Endodermal cell (in vitro differentiated cells): ENCODE measurements around the gene ESYT3. TPM values are rescaled to one million over a fixed set of nuclear protein-coding genes. Genes with fewer than 3 reads are reported as not detected.

Experiments
- DNase-seq: peaks from one replicate; pipeline ENCODE4 v3.0.0-alpha.2; 2017
- H3K27ac ChIP-seq: 2 replicates; pipeline ENCODE4 v1.5.1; 2013; ENCODE audit warnings: mild to moderate bottlenecking, low read depth, low read length, moderate library complexity
- H3K27me3 ChIP-seq: 2 replicates; pipeline ENCODE4 v1.6.1; 2013; ENCODE audit warnings: mild to moderate bottlenecking, low read length, moderate library complexity; ENCODE audit not compliant: insufficient read depth, control insufficient read depth, poor library complexity, severe bottlenecking
- H3K36me3 ChIP-seq: 2 replicates; pipeline ENCODE4 v1.7.0; 2013; ENCODE audit warnings: mild to moderate bottlenecking, low read length, moderate library complexity; ENCODE audit not compliant: control insufficient read depth, insufficient read depth
- H3K4me1 ChIP-seq: one replicate; pipeline ENCODE4 v1.7.0; 2013; ENCODE audit warnings: low read length; ENCODE audit not compliant: control insufficient read depth, insufficient read depth
- H3K4me3 ChIP-seq: 2 replicates; pipeline ENCODE4 v1.5.1; 2013; ENCODE audit warnings: mild to moderate bottlenecking, low read length, moderate library complexity
- H3K9ac ChIP-seq: 2 replicates; pipeline ENCODE4 v1.6.1; 2013; ENCODE audit warnings: mild to moderate bottlenecking, low read length, moderate library complexity; ENCODE audit not compliant: poor library complexity, severe bottlenecking; ENCODE audit errors: extremely low read depth
- H3K9me3 ChIP-seq: 2 replicates; pipeline ENCODE4 v1.6.1; 2013; ENCODE audit warnings: mild to moderate bottlenecking, low read length, moderate library complexity; ENCODE audit not compliant: control insufficient read depth
- H3K27ac Mint-ChIP-seq: 2 replicates; pipeline ENCODE4 v1.8.0; 2020; ENCODE audit warnings: mixed read lengths
- H3K27me3 Mint-ChIP-seq: 2 replicates; pipeline ENCODE4 v1.8.0; 2021; ENCODE audit warnings: mild to moderate bottlenecking, mixed read lengths; ENCODE audit not compliant: insufficient read depth
- H3K36me3 Mint-ChIP-seq: 2 replicates; pipeline ENCODE4 v1.8.0; 2020; ENCODE audit warnings: low read depth, mixed read lengths
- H3K4me1 Mint-ChIP-seq: 2 replicates; pipeline ENCODE4 v1.8.0; 2020; ENCODE audit warnings: mixed read lengths
- H3K4me3 Mint-ChIP-seq: 2 replicates; pipeline ENCODE4 v1.8.0; 2020; ENCODE audit warnings: mild to moderate bottlenecking, moderate library complexity, mixed read lengths
- H3K9me3 Mint-ChIP-seq: 2 replicates; pipeline ENCODE4 v1.8.0; 2020; ENCODE audit warnings: mild to moderate bottlenecking, mixed read lengths
- CTCF ChIP-seq: fragments of 200-600 bp; sonication (generic); conservative IDR thresholded peaks from 2 replicates; pipeline ENCODE4 v1.5.0; 2021; ENCODE audit warnings: antibody characterized with exemption, mild to moderate bottlenecking
- WGBS, 2 experiments: methylation state at CpG; one replicate each; pipeline versions ENCODE4 v1.1.5 to v1.1.7; 2013; ENCODE audit warnings: missing lambda C conversion rate in 2 of 2, mixed read lengths in 1 of 2; ENCODE audit not compliant: insufficient coverage in 1 of 2, insufficient read length in 1 of 2; 5-methylcytosine and 5-hydroxymethylcytosine counted together
- total RNA-seq, 2 donors: library from RNA; stranded (reverse); fragmentation: NEBNext Ultra II Directional in 1 of 2; extraction: Animal tissue kit (Norgen Biotek cat#: 25700) in 1 of 2; gene quantifications; 2 replicates in 1 of 2; 3 replicates in 1 of 2; pipeline ENCODE4 v1.2.1, GENCODE V29; 2021

ESYT3 gene
- total RNA-seq, 2 donors from 2014 or later: 7.7 to 10.2 TPM

DNA sequence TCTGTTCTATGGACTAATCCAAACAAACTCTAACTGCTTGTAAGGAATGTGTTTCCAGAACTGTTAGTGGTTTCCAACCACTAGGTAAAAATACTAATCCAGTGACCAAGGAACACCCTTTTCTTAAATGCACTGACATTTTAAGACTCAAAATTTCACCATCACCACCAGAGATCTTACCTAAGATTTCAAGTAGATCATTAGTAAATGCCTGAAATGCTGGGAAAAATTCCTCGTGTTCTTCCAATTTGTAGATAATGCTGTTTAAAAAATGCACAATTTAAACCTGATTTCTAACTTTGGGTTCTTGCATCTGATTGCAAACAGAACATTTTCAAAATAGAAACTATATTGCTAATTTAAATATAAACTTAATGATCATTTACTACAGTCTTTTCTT lies 63.4 kb downstream of the ESYT3 start:
- Histone ChIP-seq H3K27ac (no peak overlapping the region), H3K4me1 (no peaks in the 10 kb centered on the region), H3K36me3 (peaks cover 77% of the 10 kb centered on the region), H3K9me3 (no peaks in the 10 kb centered on the region), H3K4me3 (no peak overlapping the region), H3K27me3 (no peaks in the 10 kb centered on the region), H3K9ac (no peak overlapping the region)
- TF ChIP-seq CTCF: no peak
- Mint-ChIP-seq H3K4me1 (no peaks in the 10 kb centered on the region), H3K27me3 (no peaks in the 10 kb centered on the region), H3K4me3 (no peak overlapping the region), H3K27ac (no peak overlapping the region), H3K36me3 (peaks cover 64% of the 10 kb centered on the region), H3K9me3 (no peaks in the 10 kb centered on the region)
- DNase-seq: no peak
- 77 to 80% methylated on average over 1 of the region's 1 CpG for WGBS, 2 experiments

DNA sequence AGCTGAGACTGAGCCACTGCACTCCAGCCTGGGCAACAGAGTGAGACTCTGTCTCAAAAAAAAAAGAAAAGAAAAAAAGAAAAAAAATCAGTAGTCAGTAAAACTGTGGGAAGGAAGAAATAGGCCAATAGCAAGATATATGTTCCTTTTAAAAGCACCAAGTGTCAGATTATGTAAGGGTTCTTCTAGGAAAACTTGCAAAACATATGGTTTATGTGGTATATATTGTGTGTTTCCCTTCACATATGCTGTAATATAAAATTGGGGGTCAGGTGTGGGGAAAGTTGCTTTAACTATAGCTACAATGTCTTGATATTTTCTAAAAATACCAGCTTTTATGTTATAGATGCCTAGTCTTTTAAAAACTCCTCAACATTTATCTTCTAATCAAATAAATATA lies 64.6 kb downstream of the ESYT3 start:
- H3K27ac ChIP-seq: no peak overlapping the region
- Mint-ChIP-seq H3K9me3 (no peaks in the 10 kb centered on the region), H3K4me3 (no peak overlapping the region), H3K27me3 (no peaks in the 10 kb centered on the region), H3K36me3 (peaks cover 58% of the 10 kb centered on the region), H3K4me1 (no peaks in the 10 kb centered on the region), H3K27ac (no peak overlapping the region)
- H3K9me3 ChIP-seq: no peaks in the 10 kb centered on the region
- H3K36me3 ChIP-seq: peaks cover 72% of the 10 kb centered on the region
- no peak overlapping the region for H3K4me3 ChIP-seq
- H3K4me1 ChIP-seq: no peaks in the 10 kb centered on the region
- H3K27me3 ChIP-seq: no peaks in the 10 kb centered on the region
- no peak for DNase-seq
- H3K9ac ChIP-seq: no peak overlapping the region
- no peak for TF ChIP-seq CTCF

DNA sequence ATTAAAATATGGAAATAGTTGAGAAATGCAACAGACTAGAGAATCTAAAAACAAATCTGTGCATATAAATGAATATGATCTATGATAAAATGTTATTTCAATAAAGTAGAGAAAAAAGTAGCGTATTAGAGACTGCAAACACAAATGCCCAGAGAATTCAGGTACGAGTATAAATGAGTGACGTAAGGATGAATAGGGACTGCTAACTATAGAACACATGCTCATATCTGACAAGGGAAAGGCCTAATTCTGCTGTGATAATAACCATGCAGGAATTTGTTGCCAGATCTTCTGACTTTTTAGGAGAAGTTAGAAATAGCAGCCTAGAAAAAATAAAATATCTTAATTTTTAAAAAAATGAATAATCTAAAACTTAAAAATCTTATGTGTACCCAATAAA lies 73.1 kb downstream of the ESYT3 start:
- Mint-ChIP-seq H3K36me3 (peaks cover 46% of the 10 kb centered on the region), H3K4me3 (no peak overlapping the region), H3K4me1 (peaks cover 5% of the 10 kb centered on the region), H3K27ac (no peak overlapping the region), H3K27me3 (no peaks in the 10 kb centered on the region), H3K9me3 (no peaks in the 10 kb centered on the region)
- DNase-seq: no peak
- TF ChIP-seq CTCF: no peak
- H3K4me1 ChIP-seq: no peaks in the 10 kb centered on the region
- H3K27ac ChIP-seq: no peak overlapping the region
- H3K36me3 ChIP-seq: peaks cover 68% of the 10 kb centered on the region
- no peaks in the 10 kb centered on the region for H3K27me3 ChIP-seq
- H3K4me3 ChIP-seq: no peak overlapping the region
- H3K9ac ChIP-seq: no peak overlapping the region
- no peaks in the 10 kb centered on the region for H3K9me3 ChIP-seq
- WGBS, 2 experiments: 96 to 100% methylated on average over 3 of the region's 3 CpGs
